GM12875 (cell line): ENCODE results near the gene TRAPPC10.
A peak's percentile ranks its signal among the peaks of the same experiment; 100 is the strongest.

Source experiments
- H3K4me3 ChIP-seq: one replicate; pipeline ENCODE4 v1.5.1; 2011; ENCODE audit warnings: low read depth, low read length, control low read depth
- TF ChIP-seq, protein P1 (sequence below): IDR thresholded peaks from 2 replicates; pipeline ENCODE4 v1.5.1; 2011; ENCODE audit warnings: low read depth, mild to moderate bottlenecking, control low read depth, inconsistent platforms, low read length, moderate library complexity, borderline replicate concordance; ENCODE audit not compliant: insufficient read depth

The TRAPPC10 gene

DNA sequence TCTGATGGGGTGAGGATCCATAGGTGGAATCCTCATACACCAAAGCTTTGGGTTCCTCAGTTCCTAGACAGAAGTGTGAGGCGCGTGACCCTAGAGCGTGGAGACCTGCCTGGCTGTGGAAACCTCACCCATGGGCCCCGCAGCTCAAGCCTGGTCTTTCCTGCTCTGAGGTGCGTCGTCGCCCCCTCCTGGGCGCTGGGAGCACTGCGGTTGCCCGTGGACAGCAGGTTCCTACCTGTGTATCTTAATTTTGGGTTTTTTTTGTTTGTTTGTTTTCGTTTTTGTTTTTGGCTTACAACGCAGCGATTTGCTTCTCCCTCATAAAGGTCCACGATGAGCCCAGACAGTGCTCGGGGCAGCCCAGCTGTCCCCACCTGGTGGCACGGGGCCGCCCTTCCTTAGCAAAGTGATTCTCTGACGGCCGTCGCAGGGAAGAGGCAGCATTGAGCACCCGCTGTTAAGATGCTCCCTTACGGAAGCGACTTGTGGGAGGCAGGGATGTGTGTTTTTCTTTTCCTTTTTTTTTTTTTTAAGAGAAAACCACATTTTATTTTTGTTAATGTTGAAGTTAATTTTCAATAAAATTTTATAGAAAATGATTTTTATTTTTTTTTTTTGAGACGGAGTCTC lies 36.5 kb upstream of the TRAPPC10 start:
- H3K4me3 ChIP-seq: no peak overlapping the region
- TF ChIP-seq, protein P1, sequence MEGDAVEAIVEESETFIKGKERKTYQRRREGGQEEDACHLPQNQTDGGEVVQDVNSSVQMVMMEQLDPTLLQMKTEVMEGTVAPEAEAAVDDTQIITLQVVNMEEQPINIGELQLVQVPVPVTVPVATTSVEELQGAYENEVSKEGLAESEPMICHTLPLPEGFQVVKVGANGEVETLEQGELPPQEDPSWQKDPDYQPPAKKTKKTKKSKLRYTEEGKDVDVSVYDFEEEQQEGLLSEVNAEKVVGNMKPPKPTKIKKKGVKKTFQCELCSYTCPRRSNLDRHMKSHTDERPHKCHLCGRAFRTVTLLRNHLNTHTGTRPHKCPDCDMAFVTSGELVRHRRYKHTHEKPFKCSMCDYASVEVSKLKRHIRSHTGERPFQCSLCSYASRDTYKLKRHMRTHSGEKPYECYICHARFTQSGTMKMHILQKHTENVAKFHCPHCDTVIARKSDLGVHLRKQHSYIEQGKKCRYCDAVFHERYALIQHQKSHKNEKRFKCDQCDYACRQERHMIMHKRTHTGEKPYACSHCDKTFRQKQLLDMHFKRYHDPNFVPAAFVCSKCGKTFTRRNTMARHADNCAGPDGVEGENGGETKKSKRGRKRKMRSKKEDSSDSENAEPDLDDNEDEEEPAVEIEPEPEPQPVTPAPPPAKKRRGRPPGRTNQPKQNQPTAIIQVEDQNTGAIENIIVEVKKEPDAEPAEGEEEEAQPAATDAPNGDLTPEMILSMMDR: peak; percentile 97

DNA sequence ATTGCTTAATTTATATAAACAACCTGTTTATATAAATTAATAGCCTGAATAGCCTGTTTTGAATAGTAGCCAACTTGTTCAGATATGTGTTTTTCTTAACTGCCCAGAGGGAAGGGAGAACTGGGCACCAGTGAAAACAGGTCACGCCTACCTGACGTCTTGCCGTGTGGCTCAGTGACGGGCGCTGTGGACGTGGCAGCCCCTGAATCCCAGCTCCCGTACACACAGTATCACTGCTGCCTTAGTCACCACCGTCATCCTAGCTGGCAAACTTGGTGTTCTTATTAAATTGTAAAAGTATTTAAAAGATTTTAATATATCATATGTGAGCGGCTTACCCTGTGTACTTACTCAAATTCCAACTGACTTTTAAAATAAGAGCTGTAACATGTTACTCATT lies 35.4 kb upstream of the TRAPPC10 start:
- TF ChIP-seq, protein P1: no peak
- H3K4me3 ChIP-seq: no peak overlapping the region

DNA sequence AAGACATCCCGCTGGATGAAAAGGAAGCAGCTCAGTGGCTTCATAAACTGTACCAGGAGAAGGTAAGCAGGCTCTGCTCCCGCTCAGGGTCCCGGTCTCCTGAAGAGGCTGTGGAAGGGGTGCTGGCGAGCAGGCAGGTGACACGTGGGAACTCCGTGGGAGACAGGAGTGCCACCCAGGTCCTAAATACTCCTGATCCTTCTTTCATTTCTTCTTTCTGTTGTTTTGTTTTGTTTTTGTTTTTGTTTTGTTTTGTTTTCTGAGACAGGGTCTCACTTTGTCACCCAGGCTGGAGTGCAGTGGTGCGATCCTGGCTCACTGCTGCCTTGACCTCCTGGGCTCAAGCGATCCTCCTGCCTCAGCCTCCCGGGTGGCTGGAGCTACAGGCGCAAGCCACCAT lies 34.0 kb upstream of the TRAPPC10 start:
- TF ChIP-seq, protein P1: no peak
- H3K4me3 ChIP-seq: no peak overlapping the region

DNA sequence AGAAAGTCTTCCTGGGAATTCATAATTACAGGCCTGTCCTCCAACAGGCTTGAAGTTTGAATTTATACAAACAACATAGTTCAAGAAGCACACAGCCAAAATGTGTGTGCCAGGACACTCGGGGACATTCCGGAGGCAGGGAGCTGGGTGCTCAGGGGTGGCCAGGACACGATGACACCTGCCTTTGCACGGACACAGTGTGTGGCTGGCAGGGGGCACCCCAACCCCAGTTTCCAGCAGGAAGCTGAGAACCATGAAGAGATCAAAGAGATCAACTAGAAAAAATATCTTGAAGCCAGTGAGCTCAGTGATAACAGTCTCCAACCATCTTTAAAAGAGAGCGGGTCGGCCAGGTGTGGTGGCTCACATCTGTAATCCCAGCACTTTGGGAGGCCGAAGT lies 32.5 kb upstream of the TRAPPC10 start:
- H3K4me3 ChIP-seq: no peak overlapping the region
- TF ChIP-seq, protein P1: no peak

DNA sequence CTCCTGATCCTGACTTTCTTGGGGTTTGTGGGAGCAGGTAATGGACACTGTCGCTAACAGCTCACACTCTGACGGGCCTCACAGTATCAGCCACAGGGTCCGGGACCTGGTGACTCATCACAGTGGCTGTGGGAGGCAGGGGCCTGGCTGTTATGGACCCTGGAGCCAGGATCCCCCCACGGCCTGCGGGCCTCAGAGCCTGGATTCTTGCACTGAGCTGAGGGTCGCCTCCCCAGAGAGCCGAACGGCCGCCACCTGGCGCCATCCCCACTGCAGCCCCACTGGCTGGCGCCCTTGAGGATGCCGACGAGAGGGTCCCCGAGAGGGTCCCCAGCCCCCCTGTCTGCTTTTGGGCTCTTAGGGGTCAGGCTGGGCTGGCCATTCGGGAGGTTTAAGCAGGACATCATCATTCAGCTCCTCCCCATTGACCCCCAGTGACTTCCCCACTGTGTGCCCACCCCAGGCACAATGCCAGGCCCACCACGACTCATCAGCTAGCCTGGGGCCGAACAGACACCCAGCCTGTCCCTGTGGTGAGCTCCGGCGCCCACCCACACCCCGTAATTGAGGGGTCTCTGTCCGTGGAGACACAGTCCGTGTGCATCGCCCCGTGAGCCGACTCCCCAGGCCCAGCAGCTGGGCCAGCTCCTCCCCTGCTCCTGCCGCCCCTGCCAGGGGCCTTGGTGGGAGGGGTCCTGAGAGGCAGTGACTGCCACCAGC lies 30.8 kb upstream of the TRAPPC10 start:
- TF ChIP-seq, protein P1: no peak
- no peak overlapping the region for H3K4me3 ChIP-seq

DNA sequence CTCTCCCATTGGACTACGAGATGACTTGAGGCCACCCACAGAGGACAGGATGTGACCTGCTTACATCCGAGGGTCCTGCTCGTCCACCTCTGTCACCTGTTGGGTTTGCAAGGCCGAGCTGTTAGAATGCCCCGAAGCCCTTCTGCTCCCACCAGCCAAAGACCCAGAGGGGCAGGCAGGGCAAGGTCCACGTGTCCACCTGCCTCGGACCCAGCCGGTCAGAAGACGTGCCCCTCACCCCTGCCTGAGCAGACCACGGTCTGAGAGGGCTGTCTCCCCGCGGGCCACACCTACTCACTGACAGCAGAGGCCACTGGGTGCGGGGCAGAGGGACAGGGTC lies 30.3 kb upstream of the TRAPPC10 start:
- TF ChIP-seq, protein P1: no peak
- H3K4me3 ChIP-seq: no peak overlapping the region

DNA sequence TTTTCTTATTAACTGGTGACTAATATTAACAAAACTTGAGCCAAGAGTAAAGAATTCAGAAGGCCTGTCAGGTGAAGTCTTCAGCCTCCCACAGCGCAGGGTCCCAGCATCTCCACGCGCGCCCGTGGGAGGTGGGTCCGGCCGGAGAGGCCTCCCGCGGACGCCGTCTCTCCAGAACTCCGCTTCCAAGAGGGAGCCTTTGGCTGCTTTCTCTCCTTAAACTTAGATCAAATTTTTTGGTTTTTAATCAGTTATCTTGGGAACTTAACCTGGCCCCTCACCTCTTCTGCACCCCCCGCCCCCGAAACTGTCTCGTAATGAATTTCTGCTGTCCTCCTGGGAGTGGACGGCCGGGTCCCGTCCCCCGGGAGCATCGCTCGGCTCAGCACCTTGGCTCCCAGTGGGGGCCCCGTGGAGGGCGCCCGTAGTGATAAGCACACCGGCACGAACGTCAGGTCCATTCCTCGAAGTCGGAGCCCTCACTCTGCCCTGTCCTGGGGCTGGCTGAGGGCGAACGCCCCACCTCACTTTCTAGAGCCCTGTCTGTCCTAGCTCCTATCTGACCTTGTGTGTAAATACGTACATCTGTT lies 29.5 kb upstream of the TRAPPC10 start:
- H3K4me3 ChIP-seq: no peak overlapping the region
- TF ChIP-seq, protein P1: no peak
